Thyroid gland (tissue), 4 donors: Measurements from ENCODE around the gene SIL1.

ENCODE experiments used
- POLR2A ChIP-seq, 2 donors: fragments of 450-650 bp; IDR thresholded peaks; one replicate each; pipeline ENCODE4 v1.6.1; 2017; ENCODE audit warnings: antibody characterized with exemption in 2 of 2, mild to moderate bottlenecking in 2 of 2, moderate library complexity in 1 of 2
- TF ChIP-seq, protein P1 (sequence below), 6 experiments: fragments of 200-600 bp in 3 of 6; fragments of 450-650 bp in 3 of 6; sonication (generic) in 3 of 6; IDR thresholded peaks; one replicate each; pipeline ENCODE4 v1.5.1; 2016 to 2019; ENCODE audit warnings: antibody characterized with exemption in 6 of 6, mild to moderate bottlenecking in 2 of 6, inconsistent platforms in 1 of 6, moderate library complexity in 1 of 6

GRCh38 chr5:139181835-139182452 is 16.2 kb downstream of the SIL1 start:
- TF ChIP-seq, protein P1, sequence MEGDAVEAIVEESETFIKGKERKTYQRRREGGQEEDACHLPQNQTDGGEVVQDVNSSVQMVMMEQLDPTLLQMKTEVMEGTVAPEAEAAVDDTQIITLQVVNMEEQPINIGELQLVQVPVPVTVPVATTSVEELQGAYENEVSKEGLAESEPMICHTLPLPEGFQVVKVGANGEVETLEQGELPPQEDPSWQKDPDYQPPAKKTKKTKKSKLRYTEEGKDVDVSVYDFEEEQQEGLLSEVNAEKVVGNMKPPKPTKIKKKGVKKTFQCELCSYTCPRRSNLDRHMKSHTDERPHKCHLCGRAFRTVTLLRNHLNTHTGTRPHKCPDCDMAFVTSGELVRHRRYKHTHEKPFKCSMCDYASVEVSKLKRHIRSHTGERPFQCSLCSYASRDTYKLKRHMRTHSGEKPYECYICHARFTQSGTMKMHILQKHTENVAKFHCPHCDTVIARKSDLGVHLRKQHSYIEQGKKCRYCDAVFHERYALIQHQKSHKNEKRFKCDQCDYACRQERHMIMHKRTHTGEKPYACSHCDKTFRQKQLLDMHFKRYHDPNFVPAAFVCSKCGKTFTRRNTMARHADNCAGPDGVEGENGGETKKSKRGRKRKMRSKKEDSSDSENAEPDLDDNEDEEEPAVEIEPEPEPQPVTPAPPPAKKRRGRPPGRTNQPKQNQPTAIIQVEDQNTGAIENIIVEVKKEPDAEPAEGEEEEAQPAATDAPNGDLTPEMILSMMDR (IDR thresholded peaks at IDR 0.05): no peak
- TF ChIP-seq POLR2A (IDR thresholded peaks at IDR 0.05): no peak
